Endothelial cell (in vitro differentiated cells): ENCODE measurements around the gene MEP1A. TPM values are rescaled to one million over a fixed set of nuclear protein-coding genes. Genes with fewer than 3 reads are reported as not detected.
"Not testable (repeated sequence)": the region's sequence is repeated elsewhere in the genome, so short reads cannot be mapped to it uniquely, and the experiment has no call there.

Experiments
- DNase-seq: peaks from one replicate; pipeline ENCODE4 v3.0.0; 2021; ENCODE audit warnings: low spot score
- H3K27ac Mint-ChIP-seq: one replicate; pipeline ENCODE4 v1.8.0; 2021; ENCODE audit warnings: mixed read lengths, inconsistent platforms; ENCODE audit not compliant: unreplicated experiment
- H3K27me3 Mint-ChIP-seq: one replicate; pipeline ENCODE4 v1.8.0; 2021; ENCODE audit warnings: mild to moderate bottlenecking, moderate library complexity, mixed read lengths, inconsistent platforms; ENCODE audit not compliant: unreplicated experiment
- H3K36me3 Mint-ChIP-seq: one replicate; pipeline ENCODE4 v1.8.0; 2021; ENCODE audit warnings: mild to moderate bottlenecking, low read depth, mixed read lengths, inconsistent platforms; ENCODE audit not compliant: unreplicated experiment
- H3K4me1 Mint-ChIP-seq: one replicate; pipeline ENCODE4 v1.8.0; 2021; ENCODE audit warnings: mild to moderate bottlenecking, mixed read lengths, inconsistent platforms; ENCODE audit not compliant: unreplicated experiment
- H3K4me3 Mint-ChIP-seq: one replicate; pipeline ENCODE4 v1.8.0; 2021; ENCODE audit warnings: mild to moderate bottlenecking, mixed read lengths, inconsistent platforms; ENCODE audit not compliant: unreplicated experiment
- H3K9me3 Mint-ChIP-seq: one replicate; pipeline ENCODE4 v1.8.0; 2021; ENCODE audit warnings: mixed read lengths, inconsistent platforms; ENCODE audit not compliant: unreplicated experiment
- CTCF ChIP-seq: fragments of 200-600 bp; sonication (generic); IDR thresholded peaks from one replicate; pipeline ENCODE4 v1.5.0; 2021; ENCODE audit warnings: antibody characterized with exemption; ENCODE audit not compliant: unreplicated experiment
- long read RNA-seq: library from polyadenylated mRNA; unstranded; transcript quantifications from one replicate; pipeline ENCODE4 v2.0.0, GENCODE V29; 2020; ENCODE audit not compliant: unreplicated experiment
- total RNA-seq: library from RNA; stranded (reverse); fragmentation: NEBNext Ultra II Directional; extraction: Animal tissue kit (Norgen Biotek cat#: 25700); gene quantifications from one replicate; pipeline ENCODE4 v1.2.1, GENCODE V29; 2021; ENCODE audit not compliant: unreplicated experiment

Gene MEP1A, protein sequence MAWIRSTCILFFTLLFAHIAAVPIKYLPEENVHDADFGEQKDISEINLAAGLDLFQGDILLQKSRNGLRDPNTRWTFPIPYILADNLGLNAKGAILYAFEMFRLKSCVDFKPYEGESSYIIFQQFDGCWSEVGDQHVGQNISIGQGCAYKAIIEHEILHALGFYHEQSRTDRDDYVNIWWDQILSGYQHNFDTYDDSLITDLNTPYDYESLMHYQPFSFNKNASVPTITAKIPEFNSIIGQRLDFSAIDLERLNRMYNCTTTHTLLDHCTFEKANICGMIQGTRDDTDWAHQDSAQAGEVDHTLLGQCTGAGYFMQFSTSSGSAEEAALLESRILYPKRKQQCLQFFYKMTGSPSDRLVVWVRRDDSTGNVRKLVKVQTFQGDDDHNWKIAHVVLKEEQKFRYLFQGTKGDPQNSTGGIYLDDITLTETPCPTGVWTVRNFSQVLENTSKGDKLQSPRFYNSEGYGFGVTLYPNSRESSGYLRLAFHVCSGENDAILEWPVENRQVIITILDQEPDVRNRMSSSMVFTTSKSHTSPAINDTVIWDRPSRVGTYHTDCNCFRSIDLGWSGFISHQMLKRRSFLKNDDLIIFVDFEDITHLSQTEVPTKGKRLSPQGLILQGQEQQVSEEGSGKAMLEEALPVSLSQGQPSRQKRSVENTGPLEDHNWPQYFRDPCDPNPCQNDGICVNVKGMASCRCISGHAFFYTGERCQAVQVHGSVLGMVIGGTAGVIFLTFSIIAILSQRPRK
- not detected for total RNA-seq
- long read RNA-seq: 0 reads

GRCh38 chr6:46793138-46793537, at the start of gene MEP1A:
MEP1A (plus strand) TSS chr6:46793389; CDS start chr6:46793399, 10 bp downstream.
- no peak for TF ChIP-seq CTCF
- Mint-ChIP-seq H3K4me1 (no peaks in the 10 kb centered on the region), H3K36me3 (no peaks in the 10 kb centered on the region)

GRCh38 chr6:46743425-46744158, 49.6 kb upstream of the MEP1A start:
- no peak for DNase-seq
- peaks cover 1% of the 10 kb centered on the region for H3K27me3 Mint-ChIP-seq
- no peaks in the 10 kb centered on the region for H3K4me1 Mint-ChIP-seq
- no peaks in the 10 kb centered on the region for H3K9me3 Mint-ChIP-seq
- H3K36me3 Mint-ChIP-seq: no peaks in the 10 kb centered on the region
- H3K4me3 Mint-ChIP-seq: no peak overlapping the region
- no peak for TF ChIP-seq CTCF
- no peak overlapping the region for H3K27ac Mint-ChIP-seq

More at GRCh38 chr6:46793138-46793537, at the start of gene MEP1A:
- Mint-ChIP-seq H3K27ac (no peak within 1 kb of the TSS), H3K27me3 (no peaks in the 10 kb centered on the region), H3K9me3 (no peaks in the 10 kb centered on the region), H3K4me3 (no peak within 1 kb of the TSS)
- DNase-seq: no peak

DNA sequence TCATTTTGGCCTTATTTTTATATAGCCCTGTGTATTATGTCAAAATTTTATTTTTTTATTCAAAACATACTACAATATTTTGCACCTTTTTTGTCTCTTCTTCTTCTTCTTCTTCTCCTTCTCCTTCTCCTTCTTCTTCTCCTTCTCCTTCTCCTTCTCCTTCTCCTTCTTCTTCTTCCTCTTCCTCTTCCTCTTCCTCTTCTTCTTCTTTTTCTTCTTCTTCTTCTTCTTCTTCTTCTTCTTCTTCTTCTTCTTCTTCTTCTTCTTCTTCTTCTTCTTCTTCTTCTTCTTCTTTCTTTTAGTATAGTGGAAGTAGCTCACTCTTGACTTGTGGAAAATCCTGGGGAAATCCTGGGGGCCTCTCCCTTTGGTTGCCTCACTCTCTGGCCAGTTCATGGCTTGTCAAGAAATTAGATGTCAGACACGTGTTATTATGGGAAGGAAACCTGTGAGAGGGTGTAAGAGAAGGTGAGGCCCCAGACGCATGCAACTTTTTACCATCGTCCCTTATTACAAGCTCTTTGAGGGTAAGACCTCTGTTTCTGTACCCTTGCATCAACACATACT, 48.9 kb upstream of the MEP1A start:
- not testable (repeated sequence) for H3K9me3 Mint-ChIP-seq, DNase-seq, H3K4me3 Mint-ChIP-seq, H3K27ac Mint-ChIP-seq, H3K4me1 Mint-ChIP-seq, H3K27me3 Mint-ChIP-seq, H3K36me3 Mint-ChIP-seq

GRCh38 chr6:46745973-46746372, 47.2 kb upstream of the MEP1A start:
- Mint-ChIP-seq H3K9me3 (no peaks in the 10 kb centered on the region), H3K27me3 (peaks cover 1% of the 10 kb centered on the region), H3K4me3 (no peak overlapping the region), H3K36me3 (no peaks in the 10 kb centered on the region), H3K4me1 (no peaks in the 10 kb centered on the region), H3K27ac (no peak overlapping the region)
- no peak for TF ChIP-seq CTCF
- DNase-seq: no peak

DNA sequence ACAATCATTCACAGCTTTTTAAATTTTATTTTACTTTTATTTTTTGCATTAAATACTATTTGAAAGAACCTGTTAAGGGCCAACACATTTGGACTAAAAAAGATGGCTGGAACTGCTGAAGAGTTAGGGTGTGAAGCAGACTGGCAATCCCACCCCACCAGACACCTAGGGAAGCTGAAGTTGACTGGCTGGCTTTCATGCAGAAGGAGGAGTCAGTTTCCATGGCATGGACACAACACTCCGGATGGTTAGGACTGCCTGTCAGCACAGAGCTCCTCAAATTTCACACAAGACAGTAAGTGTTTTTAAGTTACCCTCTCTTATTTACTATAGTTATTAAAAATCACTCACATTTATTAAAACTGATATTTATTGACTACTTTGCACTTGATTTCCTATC, 46.5 kb upstream of the MEP1A start, which contains the start of gene ANKRD66:
ANKRD66 (plus strand) TSS at position 238 of the 400 bp plus-strand sequence. CDS start 5,016 bp downstream, outside the sequence.
- DNase-seq: no peak
- Mint-ChIP-seq H3K9me3 (no peaks in the 10 kb centered on the region), H3K27me3 (peaks cover 1% of the 10 kb centered on the region), H3K36me3 (no peaks in the 10 kb centered on the region), H3K4me1 (no peaks in the 10 kb centered on the region), H3K4me3 (no peak within 1 kb of the TSS), H3K27ac (no peak within 1 kb of the TSS)
- no peak for TF ChIP-seq CTCF
